ENCODE data around the gene PLXDC2.
"Not testable (repeated sequence)": the region's sequence is repeated elsewhere in the genome, so short reads cannot be mapped to it uniquely, and the experiment has no call there.

The PLXDC2 gene

GRCh38 chr10:20133669-20134189 is 317.5 kb downstream of the PLXDC2 start:
- no peak for DNase-seq

DNA sequence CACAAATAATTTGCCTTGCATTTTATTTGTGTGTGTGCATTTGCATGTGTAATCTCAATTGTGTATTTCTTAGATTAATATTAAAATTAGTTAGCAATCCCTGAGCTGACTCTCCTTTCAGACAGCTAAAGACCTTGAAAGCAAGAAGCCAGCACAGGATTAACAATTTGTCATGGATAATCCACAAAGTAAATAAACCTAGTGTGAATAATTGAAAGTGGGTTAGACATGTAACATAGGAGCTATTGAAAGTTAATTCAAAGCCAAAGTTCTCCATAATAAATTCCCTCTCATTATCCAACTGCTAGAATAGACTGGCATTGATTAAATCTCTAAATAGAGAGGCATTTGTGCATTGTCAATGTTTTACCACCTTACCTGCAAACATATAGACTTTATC is 326.1 kb downstream of the PLXDC2 start:
- no peak for DNase-seq

GRCh38 chr10:20144268-20144667 is 328.0 kb downstream of the PLXDC2 start:
- no peak for DNase-seq

DNA sequence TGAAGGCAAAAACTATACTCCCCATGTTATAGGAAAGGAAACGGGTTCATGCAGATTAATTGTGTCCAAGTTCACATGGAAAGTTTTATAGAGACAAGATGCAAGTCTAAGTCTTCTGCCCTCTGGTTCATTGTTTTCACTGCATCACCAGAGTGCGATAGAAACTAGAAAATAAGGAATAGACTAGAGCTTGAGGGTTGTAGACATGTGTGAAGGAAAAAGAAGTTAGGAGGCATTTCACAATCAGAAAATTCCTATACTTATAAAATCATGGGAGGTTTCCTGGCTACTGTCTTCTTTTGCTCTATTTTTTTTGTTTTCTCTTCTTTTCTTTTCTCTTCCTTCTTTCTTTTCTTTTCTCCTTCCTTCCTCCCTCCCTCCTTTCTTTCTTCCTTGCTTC is 329.8 kb downstream of the PLXDC2 start:
- DNase-seq: no peak

DNA sequence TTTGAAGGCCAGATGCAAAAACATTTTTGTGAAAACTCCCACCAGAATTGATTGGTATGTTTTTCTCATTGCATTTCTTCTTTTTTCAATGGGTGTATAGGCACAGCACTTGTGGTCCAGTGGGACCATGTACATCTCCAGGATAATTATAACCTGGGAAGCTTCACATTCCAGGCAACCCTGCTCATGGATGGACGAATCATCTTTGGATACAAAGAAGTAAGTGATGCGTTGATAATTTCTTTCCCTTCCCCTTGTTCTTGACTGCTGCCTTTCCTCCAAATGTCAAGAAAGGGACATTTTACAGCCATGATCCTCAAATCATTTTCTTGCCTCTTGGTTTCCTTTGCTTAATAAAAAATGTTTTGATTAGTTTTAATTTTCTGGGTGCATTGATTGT is 331.5 kb downstream of the PLXDC2 start:
- no peak for DNase-seq

DNA sequence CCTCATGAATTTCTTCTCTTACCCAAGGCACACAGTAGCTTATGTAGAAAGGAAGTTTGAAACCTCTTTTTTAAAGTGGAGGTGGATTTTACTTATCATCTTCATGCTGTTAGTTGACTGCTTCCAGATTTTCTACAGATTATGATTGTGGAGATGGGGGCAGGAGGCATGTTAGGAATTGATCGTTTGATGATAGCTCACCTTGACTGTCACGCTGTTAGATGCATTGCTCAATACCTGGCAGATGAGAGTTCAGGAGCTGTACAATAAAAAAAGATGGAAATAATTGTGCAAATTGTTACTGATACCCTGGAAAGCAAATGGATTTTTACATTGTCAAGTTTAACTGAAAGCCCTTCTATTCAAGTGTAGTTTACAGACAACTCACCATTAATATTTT is 340.3 kb downstream of the PLXDC2 start:
- DNase-seq: no peak

DNA sequence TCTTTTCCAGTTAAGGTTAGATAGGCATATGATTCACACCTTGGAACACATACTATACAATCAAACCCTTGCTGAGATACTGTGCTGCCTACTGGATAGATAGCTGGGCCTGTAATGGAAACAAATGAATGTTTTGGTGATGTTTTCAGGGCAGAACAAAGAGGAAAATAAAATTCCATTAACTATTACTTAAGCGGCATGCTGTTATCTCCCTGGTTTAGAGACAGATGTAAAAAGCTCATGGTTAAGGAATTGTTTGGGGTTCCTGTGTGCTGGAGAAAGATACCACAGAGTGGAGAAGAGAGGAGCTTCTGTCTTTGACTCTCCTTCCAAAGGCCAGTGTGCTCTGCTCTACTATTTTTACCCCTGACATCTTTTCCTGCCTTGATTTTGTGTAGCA is 341.1 kb downstream of the PLXDC2 start:
- no peak for DNase-seq

DNA sequence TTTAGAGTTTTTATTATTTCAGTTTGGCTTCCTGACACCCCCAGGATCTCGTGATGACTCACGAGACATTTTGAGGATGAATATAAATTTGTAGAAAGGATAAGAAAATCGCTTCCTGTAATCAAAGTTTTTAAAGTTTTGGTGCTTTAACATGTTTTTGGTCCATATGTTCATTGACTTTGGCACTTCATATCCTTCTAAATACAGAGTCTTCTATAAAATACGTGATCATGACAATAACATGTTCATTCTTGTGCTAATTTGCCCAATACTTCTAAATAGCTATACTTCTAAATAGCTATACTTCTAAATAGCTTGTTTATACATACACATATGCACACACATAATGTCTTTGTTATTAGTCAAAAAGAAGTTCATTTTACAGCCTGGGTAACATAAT is 341.9 kb downstream of the PLXDC2 start:
- no peak for DNase-seq

DNA sequence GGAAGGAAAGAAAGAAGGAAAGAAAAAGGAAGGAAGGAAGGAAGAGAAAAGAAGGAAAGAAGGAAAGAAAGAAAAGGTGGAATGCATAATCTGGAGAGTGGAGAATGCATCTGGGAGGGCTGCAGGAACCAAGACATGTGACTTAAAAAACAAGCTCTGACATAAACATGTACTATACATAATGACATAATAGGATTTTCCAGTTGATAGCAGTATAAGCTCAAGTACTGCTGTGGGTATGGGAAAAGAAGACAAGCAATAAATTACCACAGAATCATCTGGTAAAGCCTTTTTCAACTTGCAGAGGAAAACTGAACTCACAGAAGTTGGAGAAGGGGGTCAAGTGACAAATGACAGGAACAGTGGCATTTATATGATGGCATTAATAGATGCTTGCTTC is 345.9 kb downstream of the PLXDC2 start:
- no peak for DNase-seq

GRCh38 chr10:20166096-20166675 is 350.0 kb downstream of the PLXDC2 start:
- DNase-seq: no peak

GRCh38 chr10:20170661-20171060 is 354.4 kb downstream of the PLXDC2 start:
- DNase-seq: no peak

GRCh38 chr10:20173046-20173445 is 356.8 kb downstream of the PLXDC2 start:
- no peak for DNase-seq

DNA sequence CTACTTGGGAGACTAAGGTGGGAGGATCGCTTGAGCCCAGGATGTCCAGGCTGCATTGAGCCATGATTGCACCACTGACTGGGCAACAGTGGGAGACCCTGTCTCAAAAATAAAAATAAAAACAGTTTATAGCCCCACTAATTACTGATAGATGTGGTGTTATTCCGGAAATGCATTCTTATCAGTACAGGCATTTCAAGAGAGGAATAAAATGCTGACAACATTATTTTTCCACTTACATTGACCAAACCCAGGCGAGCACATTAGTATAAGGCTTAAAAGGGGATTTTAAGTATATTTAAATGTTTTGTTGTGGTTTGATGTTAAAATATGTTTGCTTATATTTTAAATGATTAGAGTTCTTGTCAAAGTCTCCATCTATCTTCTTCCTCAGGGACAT is 359.5 kb downstream of the PLXDC2 start:
- no peak for DNase-seq

DNA sequence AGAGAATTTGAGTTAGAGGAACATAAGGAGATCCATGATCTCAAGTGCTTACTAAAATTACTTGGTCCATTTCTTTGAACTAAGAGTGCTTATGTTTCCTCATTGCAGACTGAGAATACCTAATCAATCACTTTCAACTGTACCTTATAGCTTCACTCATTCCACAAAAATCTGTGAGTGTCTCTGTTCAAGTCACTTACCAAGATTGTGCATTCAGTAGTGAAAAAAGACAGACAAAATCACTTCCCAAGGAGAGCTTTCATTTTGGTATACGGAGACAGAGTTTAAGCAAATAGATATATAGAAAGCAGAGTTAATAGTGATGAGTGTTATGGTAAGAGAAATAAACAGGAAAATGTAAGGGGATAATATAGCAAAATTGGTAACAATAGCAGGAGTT is 364.5 kb downstream of the PLXDC2 start:
- DNase-seq: no peak

DNA sequence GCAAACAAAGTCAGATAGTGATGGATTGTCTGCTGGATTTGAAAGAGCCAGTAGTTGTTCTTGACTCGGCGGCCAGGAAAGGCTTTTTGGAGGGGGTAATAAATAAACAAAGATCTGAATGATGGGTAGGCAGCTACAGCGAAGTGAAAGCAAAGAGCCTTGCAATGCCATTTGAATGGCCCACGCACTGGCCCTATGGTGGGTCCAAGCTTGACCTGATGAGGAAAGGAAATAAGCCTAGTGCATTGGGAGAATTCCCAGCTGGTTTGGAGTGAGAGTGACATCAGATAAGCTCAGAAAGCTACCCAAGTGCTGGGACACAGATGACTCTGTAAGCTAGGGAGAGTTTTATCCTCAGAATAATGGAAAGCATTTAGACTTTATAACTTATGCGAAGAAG is 365.2 kb downstream of the PLXDC2 start:
- no peak for DNase-seq

- no peak for DNase-seq
These were observed 368.9 kb downstream of the PLXDC2 start for GRCh38 chr10:20185116-20185515.

DNA sequence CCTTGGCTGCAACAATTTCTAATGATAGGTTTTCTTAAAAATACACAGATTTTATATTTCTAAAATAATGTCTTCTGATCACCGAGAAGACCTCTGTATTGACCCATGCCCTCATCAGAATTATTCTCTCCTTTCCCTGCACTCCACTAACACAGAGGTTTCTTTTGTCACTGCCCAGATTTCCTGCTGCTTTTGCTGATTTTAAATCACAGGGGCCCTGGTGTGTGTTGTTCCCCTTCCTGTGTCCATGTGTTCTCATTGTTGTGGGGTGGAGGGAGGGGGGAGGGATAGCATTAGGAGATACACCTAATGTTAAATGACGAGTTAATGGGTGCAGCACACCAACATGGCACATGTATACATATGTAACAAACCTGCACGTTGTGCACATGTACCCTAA is 375.2 kb downstream of the PLXDC2 start:
- not testable (repeated sequence) for DNase-seq

DNA sequence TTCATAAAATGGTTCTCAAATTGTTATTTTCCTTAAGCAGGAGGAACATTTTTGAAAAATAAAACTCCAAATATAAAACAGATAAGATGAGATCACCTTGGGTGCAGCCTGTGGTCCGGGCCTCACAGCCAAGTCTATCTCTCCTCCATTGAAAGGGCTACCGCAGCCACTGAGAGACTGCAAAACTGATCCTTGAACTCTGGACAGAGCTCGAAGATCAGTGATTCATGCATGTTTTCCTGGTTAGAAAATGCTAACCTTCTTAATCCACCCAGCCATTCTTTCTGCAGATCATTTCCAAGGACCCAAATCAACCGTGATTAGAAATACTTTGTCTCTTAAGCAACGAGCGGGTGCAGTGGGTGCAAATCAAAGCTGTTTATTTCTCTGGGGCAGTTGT is 378.8 kb downstream of the PLXDC2 start:
- DNase-seq: no peak

DNA sequence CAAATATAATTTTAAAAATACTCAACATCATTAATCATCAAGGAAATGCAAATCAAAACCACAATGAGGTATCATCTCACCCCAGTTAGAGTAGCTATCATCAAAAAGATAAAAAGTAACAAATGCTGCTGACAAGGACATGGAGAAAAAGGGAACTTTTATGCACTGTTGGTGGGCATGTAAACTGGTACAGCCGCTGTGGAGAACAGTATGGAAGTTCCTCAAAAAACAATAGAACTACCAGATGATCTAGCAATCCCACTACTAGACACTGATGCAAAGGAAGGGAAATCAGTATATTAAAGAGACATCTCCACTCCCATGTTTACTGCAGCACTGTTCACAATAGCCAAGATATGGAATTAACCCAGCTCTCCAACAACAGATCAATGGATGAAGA is 384.5 kb downstream of the PLXDC2 start:
- DNase-seq: no peak

DNA sequence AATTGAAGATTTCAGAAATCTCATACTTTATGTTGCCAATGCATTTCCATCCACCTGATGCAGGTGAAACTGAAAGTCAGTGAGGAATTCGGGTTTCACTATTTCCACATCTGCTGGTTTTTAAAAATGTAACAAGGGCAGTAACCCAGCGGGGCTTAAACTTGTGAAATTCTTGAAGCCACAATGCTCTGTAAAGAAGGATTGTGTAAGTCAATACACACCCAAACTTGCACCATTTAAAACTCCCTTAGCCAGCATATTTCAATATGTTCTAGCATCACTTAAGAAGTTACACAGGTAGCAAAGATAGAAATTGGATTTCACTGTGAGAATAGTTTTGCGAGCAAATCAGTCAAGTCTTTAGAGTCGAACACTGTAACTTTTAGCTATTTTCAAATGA is 386.1 kb downstream of the PLXDC2 start:
- no peak for DNase-seq

DNA sequence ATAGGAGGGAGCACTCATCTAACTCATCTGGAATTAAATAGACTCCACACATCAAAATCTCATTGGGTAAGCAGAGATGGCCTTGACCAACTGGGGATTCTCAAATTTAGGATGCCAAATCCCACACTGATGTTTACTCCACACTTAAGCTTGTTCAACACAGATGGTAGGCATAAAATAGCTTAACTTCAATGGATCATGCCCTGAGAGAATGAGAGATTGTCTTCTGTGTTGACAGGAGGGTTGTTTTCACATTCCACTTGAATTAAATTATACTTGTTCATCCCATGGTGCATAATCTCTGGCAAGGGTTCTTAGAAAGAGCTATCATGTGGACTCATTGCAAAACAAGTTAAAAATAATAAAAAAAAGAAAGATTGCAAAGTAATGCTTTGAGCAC is 391.4 kb downstream of the PLXDC2 start:
- no peak for DNase-seq

DNA sequence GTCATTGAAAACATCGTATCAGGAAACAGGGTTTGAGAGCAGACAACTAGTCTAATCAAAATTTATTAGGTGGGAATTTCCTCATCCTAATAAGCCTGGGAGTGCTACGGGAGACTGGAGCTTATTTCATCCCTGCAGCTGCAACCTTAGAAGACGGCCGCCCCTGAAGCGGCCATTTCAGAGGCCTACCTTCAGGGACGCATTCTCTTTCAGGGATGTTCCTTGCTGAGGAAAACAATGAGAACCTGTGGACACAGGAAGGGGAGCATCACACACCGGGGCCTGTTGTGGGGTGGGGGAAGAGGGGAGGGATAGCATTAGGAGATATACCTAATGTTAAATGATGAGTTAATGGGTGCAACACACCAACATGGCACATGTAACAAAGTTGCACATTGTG is 392.9 kb downstream of the PLXDC2 start:
- DNase-seq: not testable (repeated sequence)

GRCh38 chr10:20215547-20216152 is 399.4 kb downstream of the PLXDC2 start:
- DNase-seq: no peak

DNA sequence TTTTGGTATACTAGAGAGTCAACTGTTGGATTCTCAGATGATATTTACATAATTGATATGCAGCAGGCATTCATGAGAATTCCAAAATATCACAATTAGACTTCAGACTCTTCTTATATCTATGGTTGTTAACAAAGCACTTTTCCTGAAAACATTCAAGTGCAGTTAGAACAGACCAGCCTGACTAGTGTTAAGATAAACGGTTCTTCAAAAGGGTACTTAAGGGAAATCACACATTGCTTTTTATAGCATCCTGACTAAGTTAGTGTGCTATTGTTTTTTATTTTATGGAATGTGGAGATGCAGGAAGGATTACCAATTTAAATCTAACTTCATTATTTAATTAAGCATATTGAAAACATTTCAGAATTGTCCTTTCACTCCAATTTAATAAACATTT is 405.1 kb downstream of the PLXDC2 start:
- DNase-seq: no peak

DNA sequence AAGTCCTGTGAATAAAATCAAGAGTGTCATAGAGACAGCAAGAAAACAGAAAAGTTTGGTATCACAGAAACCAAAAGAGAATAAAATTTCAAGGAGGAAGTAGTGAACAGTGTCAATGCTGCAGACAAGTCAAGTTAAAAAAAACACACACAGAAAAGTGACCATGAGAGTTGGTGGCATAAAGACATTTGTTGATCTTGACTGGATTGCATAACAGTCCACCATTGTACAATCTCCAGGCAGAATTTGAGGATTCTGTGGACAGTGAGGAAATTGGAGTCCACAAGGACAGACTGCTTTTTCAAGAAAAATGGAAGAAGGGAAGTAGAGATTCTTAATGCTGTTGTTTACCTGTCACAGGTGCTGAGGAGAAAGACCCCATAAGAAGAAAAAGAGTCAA is 412.5 kb downstream of the PLXDC2 start:
- DNase-seq: no peak
